HepG2 (cell line): ENCODE measurements around the gene EPM2A. TPM values are rescaled to one million over a fixed set of nuclear protein-coding genes. Genes with fewer than 3 reads are reported as not detected.

ENCODE experiments used
- ARID3A ChIP-seq: IDR thresholded peaks from 2 replicates; pipeline ENCODE4 v1.6.1; 2012; ENCODE audit warnings: low read depth, low read length, improper control_type of control experiment
- FIP1L1 ChIP-seq: fragments of 200-400 bp; formaldehyde crosslinking; IDR thresholded peaks from 2 replicates; pipeline ENCODE4 v1.6.1; 2018; ENCODE audit warnings: low read depth, mild to moderate bottlenecking, low read length, moderate library complexity, borderline replicate concordance; ENCODE audit not compliant: insufficient read depth
- HDAC2 ChIP-seq: sonication (generic); formaldehyde crosslinking; IDR thresholded peaks from 2 replicates; pipeline ENCODE4 v1.4.0; 2020; ENCODE audit warnings: missing genetic modification reagents
- HMG20A ChIP-seq: IDR thresholded peaks from 2 replicates; pipeline ENCODE4 v1.6.1; 2016; ENCODE audit warnings: borderline replicate concordance
- HOXD1 ChIP-seq: sonication (generic); formaldehyde crosslinking; IDR thresholded peaks from 2 replicates; pipeline ENCODE4 v1.5.0; 2020; ENCODE audit warnings: missing genetic modification reagents
- KLF6 ChIP-seq: IDR thresholded peaks from 2 replicates; pipeline ENCODE4 v1.8.0; 2016; ENCODE audit warnings: missing biosample characterization, missing genetic modification reagents
- MAFF ChIP-seq: IDR thresholded peaks from 2 replicates; pipeline ENCODE4 v1.6.1; 2011; ENCODE audit warnings: low read depth, low read length, improper control_type of control experiment
- MTA3 ChIP-seq: sonication (generic); formaldehyde crosslinking; IDR thresholded peaks from 2 replicates; pipeline ENCODE4 v1.4.0; 2020; ENCODE audit warnings: missing genetic modification reagents
- NFE2L2 ChIP-seq: fragments of 150-350 bp; IDR thresholded peaks from 2 replicates; pipeline ENCODE4 v1.6.1; 2014; ENCODE audit warnings: low read length
- NFIC ChIP-seq: IDR thresholded peaks from 2 replicates; pipeline ENCODE4 v1.6.1; 2012; ENCODE audit warnings: mild to moderate bottlenecking, low read length, inconsistent platforms
- NFYC ChIP-seq: IDR thresholded peaks from 2 replicates; pipeline ENCODE4 v1.6.1; 2016; ENCODE audit warnings: missing genetic modification reagents, missing compliant biosample characterization
- PAWR ChIP-seq: sonication (generic); formaldehyde crosslinking; IDR thresholded peaks from 2 replicates; pipeline ENCODE4 v1.4.0; 2020; ENCODE audit warnings: missing genetic modification reagents, mild to moderate bottlenecking, borderline replicate concordance
- PHF5A ChIP-seq: IDR thresholded peaks from one replicate; pipeline ENCODE4 v1.6.1; 2018; ENCODE audit warnings: low read depth, missing genetic modification reagents; ENCODE audit not compliant: unreplicated experiment
- POLR2A ChIP-seq, 2 experiments: IDR thresholded peaks; 2 replicates each; pipeline ENCODE4 v1.6.1; 2011; ENCODE audit warnings: low read depth in 2 of 2, low read length in 2 of 2, mild to moderate bottlenecking in 1 of 2, moderate library complexity in 1 of 2; ENCODE audit not compliant: insufficient read depth in 1 of 2
- PRPF4 ChIP-seq: fragments of 200-400 bp; formaldehyde crosslinking; IDR thresholded peaks from 2 replicates; pipeline ENCODE4 v1.6.1; 2016; ENCODE audit warnings: low read length, low read depth; ENCODE audit not compliant: poor library complexity, severe bottlenecking
- SP1 ChIP-seq, 2 experiments: fragments of 450-650 bp in 1 of 2; sonication (generic) in 1 of 2; formaldehyde crosslinking in 1 of 2; IDR thresholded peaks; 2 replicates each; pipeline versions ENCODE4 v1.4.0 to v1.6.1; 2016 to 2020; ENCODE audit warnings: missing genetic modification reagents in 1 of 2
- SRY ChIP-seq: sonication (generic); formaldehyde crosslinking; IDR thresholded peaks from 2 replicates; pipeline ENCODE4 v1.8.0; 2022; ENCODE audit warnings: mild to moderate bottlenecking, missing genetic modification reagents
- TFAP4 ChIP-seq: sonication (generic); IDR thresholded peaks from 2 replicates; pipeline ENCODE4 v1.6.1; 2016; ENCODE audit warnings: low read depth, borderline replicate concordance
- TSC22D2 ChIP-seq: sonication (generic); formaldehyde crosslinking; IDR thresholded peaks from 2 replicates; pipeline ENCODE4 v1.5.1; 2020; ENCODE audit warnings: missing genetic modification reagents, mild to moderate bottlenecking, borderline replicate concordance
- ZBTB3 ChIP-seq: sonication (generic); formaldehyde crosslinking; IDR thresholded peaks from 2 replicates; pipeline ENCODE4 v1.4.0; 2020; ENCODE audit warnings: low read depth, mild to moderate bottlenecking, moderate library complexity, missing genetic modification reagents, borderline replicate concordance
- ZNF234 ChIP-seq: sonication (generic); formaldehyde crosslinking; conservative IDR thresholded peaks from 2 replicates; pipeline ENCODE4 v1.5.1; 2020; ENCODE audit warnings: mild to moderate bottlenecking, missing genetic modification reagents
- ZNF556 ChIP-seq: sonication (generic); formaldehyde crosslinking; IDR thresholded peaks from 2 replicates; pipeline ENCODE4 v1.4.0; 2020; ENCODE audit warnings: mild to moderate bottlenecking, missing genetic modification reagents, borderline replicate concordance
- polyA plus RNA-seq, 8 experiments: library from polyadenylated mRNA; depleted of rRNA in 3 of 8; stranded (reverse) in 7 of 8; unstranded in 1 of 8; fragments of >200 nt; fragmentation: Illumina TruSeq in 4 of 8; extraction: Trizol in 4 of 8; gene quantifications; 2 replicates each; pipeline versions ENCODE4 v1.2.1 to v1.2.3, GENCODE V29; 2011 to 2016; ENCODE audit warnings: low read depth in 4 of 8, missing spikeins in 1 of 8, mixed read lengths in 1 of 8; ENCODE audit not compliant: insufficient read depth in 1 of 8
- total RNA-seq, 5 experiments: library from RNA; depleted of rRNA; stranded (reverse); fragments of >200 nt; fragmentation: Illumina TruSeq; extraction: Trizol; gene quantifications; 2 replicates each; pipeline ENCODE4 v1.2.3, GENCODE V29; 2016; ENCODE audit warnings: low read depth in 1 of 5
- TF ChIP-seq, protein P1 (sequence below): sonication (generic); formaldehyde crosslinking; IDR thresholded peaks from 2 replicates; pipeline ENCODE4 v1.5.1; 2020; ENCODE audit warnings: mild to moderate bottlenecking, missing genetic modification reagents, moderate library complexity

The EPM2A gene
- total and polyA plus RNA-seq, 2 of the 13 experiments (the other 11 are each of a cell fraction or from before 2014, with no cell fraction given): 4.6 to 9.2 TPM

- TF ChIP-seq ZNF234 (CRISPR knock-in tag): no peak; the same call in 1 of the 2 replicates
- TF ChIP-seq MTA3 (CRISPR knock-in tag): no peak
- no peak for TF ChIP-seq FIP1L1
- peak; percentile 61 for TF ChIP-seq ARID3A
- no peak for TF ChIP-seq NFE2L2
- no peak for TF ChIP-seq NFIC
- TF ChIP-seq TSC22D2 (CRISPR knock-in tag): no peak
- TF ChIP-seq NFYC (CRISPR knock-in tag): peak; percentile 48; the same call in 1 of the 2 replicates
- TF ChIP-seq TFAP4: peak; percentile 10; the same call in 1 of the 2 replicates
- TF ChIP-seq KLF6 (CRISPR knock-in tag): peak; percentile 68; the same call in 1 of the 2 replicates
- TF ChIP-seq, protein P1, sequence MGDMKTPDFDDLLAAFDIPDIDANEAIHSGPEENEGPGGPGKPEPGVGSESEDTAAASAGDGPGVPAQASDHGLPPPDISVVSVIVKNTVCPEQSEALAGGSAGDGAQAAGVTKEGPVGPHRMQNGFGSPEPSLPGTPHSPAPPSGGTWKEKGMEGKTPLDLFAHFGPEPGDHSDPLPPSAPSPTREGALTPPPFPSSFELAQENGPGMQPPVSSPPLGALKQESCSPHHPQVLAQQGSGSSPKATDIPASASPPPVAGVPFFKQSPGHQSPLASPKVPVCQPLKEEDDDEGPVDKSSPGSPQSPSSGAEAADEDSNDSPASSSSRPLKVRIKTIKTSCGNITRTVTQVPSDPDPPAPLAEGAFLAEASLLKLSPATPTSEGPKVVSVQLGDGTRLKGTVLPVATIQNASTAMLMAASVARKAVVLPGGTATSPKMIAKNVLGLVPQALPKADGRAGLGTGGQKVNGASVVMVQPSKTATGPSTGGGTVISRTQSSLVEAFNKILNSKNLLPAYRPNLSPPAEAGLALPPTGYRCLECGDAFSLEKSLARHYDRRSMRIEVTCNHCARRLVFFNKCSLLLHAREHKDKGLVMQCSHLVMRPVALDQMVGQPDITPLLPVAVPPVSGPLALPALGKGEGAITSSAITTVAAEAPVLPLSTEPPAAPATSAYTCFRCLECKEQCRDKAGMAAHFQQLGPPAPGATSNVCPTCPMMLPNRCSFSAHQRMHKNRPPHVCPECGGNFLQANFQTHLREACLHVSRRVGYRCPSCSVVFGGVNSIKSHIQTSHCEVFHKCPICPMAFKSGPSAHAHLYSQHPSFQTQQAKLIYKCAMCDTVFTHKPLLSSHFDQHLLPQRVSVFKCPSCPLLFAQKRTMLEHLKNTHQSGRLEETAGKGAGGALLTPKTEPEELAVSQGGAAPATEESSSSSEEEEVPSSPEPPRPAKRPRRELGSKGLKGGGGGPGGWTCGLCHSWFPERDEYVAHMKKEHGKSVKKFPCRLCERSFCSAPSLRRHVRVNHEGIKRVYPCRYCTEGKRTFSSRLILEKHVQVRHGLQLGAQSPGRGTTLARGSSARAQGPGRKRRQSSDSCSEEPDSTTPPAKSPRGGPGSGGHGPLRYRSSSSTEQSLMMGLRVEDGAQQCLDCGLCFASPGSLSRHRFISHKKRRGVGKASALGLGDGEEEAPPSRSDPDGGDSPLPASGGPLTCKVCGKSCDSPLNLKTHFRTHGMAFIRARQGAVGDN (CRISPR knock-in tag): peak; percentile 89
- no peak for TF ChIP-seq HOXD1 (CRISPR knock-in tag)
- TF ChIP-seq PHF5A (CRISPR knock-in tag): no peak
- TF ChIP-seq ZBTB3 (CRISPR knock-in tag): no peak; the same call in 1 of the 2 replicates
- peak; percentile 46; the same call in 1 of the 2 replicates for TF ChIP-seq HMG20A (CRISPR knock-in tag)
- no peak for TF ChIP-seq SP1 (IDR thresholded peaks at IDR 0.05)
- TF ChIP-seq SP1 (CRISPR knock-in tag; IDR thresholded peaks at IDR 0.05): peak; percentile 69
- peak; percentile 78 for TF ChIP-seq HDAC2
- peak; percentile 90; the same call in 1 of the 2 replicates for TF ChIP-seq ZNF556 (CRISPR knock-in tag)
- TF ChIP-seq POLR2A (IDR thresholded peaks at IDR 0.05; ENCODE audit: insufficient read depth in 1 of 2, low read depth in 2 of 2, low read length in 2 of 2): peak; percentile 79 to 93
- no peak for TF ChIP-seq PAWR (CRISPR knock-in tag)
- TF ChIP-seq SRY (CRISPR knock-in tag): peak; percentile 86; the same call in 1 of the 2 replicates
- no peak for TF ChIP-seq MAFF
- TF ChIP-seq PRPF4: no peak
These were observed 599 bp downstream of the EPM2A start (continued) for GRCh38 chr6:145734486-145735355.
